Thyroid gland (tissue), 4 donors: ENCODE results near the gene THOC7.

Experiments
- POLR2A ChIP-seq, 2 donors: fragments of 450-650 bp; IDR thresholded peaks; one replicate each; pipeline ENCODE4 v1.6.1; 2017; ENCODE audit warnings: antibody characterized with exemption in 2 of 2, mild to moderate bottlenecking in 2 of 2, moderate library complexity in 1 of 2
- TF ChIP-seq, protein P1 (sequence below), 6 experiments: fragments of 200-600 bp in 3 of 6; fragments of 450-650 bp in 3 of 6; sonication (generic) in 3 of 6; IDR thresholded peaks; one replicate each; pipeline ENCODE4 v1.5.1; 2016 to 2019; ENCODE audit warnings: antibody characterized with exemption in 6 of 6, mild to moderate bottlenecking in 2 of 6, inconsistent platforms in 1 of 6, moderate library complexity in 1 of 6

- TF ChIP-seq, protein P1, sequence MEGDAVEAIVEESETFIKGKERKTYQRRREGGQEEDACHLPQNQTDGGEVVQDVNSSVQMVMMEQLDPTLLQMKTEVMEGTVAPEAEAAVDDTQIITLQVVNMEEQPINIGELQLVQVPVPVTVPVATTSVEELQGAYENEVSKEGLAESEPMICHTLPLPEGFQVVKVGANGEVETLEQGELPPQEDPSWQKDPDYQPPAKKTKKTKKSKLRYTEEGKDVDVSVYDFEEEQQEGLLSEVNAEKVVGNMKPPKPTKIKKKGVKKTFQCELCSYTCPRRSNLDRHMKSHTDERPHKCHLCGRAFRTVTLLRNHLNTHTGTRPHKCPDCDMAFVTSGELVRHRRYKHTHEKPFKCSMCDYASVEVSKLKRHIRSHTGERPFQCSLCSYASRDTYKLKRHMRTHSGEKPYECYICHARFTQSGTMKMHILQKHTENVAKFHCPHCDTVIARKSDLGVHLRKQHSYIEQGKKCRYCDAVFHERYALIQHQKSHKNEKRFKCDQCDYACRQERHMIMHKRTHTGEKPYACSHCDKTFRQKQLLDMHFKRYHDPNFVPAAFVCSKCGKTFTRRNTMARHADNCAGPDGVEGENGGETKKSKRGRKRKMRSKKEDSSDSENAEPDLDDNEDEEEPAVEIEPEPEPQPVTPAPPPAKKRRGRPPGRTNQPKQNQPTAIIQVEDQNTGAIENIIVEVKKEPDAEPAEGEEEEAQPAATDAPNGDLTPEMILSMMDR (IDR thresholded peaks at IDR 0.05), result peak; percentile 64 to 90 (median 76)
- no peak for TF ChIP-seq POLR2A (IDR thresholded peaks at IDR 0.05)
These were observed 45.1 kb downstream of the THOC7 start for GRCh38 chr3:63818282-63819150.
